DMS 273 treated with DMSO at 0.1 percent for 48 hours (cell line): Measurements from ENCODE around the gene MYO16.

Source experiments
- DNase-seq: peaks from one replicate; lab custom pipeline; 2025; lab: John Stamatoyannopoulos, UW

The MYO16 gene

DNA sequence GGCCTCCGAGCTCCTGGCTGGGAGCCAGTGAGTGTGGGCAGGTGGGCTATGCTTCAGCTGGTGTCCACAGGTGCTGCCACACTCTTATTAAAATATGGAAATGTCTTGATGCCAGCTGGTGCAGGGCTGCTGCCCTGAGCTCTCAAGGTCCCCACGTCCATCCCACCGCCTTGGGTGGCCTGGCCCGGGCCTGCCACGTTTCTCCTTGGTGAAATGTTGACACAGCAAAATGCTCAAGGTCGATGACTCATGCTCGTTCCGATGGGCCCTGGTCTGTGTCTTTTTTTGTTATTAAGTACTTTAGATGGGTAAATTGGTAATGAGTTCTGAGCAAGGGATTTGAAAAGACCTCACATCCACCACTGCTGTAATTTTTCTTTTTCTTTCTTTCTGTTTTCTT is 524.7 kb downstream of the MYO16 start:
- no peak for DNase-seq

DNA sequence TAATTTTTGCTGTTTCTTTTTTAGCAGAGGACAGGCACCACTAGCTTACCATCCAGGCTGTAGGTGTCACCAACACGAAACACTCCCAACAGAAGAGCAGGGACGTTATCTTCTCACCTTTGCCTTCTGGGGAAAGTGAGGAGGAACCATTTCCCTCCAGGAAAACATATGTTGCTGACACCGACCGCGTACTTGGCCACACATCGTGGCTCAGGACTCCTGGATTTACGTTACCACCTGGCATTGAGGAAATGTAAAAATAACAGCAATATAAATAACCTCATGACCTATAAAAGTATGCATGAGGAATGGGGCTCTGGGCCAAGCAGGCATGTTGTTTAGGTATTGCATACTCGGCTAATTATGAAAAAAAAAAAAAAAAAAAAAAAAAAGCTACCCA is 525.1 kb downstream of the MYO16 start:
- no peak for DNase-seq

DNA sequence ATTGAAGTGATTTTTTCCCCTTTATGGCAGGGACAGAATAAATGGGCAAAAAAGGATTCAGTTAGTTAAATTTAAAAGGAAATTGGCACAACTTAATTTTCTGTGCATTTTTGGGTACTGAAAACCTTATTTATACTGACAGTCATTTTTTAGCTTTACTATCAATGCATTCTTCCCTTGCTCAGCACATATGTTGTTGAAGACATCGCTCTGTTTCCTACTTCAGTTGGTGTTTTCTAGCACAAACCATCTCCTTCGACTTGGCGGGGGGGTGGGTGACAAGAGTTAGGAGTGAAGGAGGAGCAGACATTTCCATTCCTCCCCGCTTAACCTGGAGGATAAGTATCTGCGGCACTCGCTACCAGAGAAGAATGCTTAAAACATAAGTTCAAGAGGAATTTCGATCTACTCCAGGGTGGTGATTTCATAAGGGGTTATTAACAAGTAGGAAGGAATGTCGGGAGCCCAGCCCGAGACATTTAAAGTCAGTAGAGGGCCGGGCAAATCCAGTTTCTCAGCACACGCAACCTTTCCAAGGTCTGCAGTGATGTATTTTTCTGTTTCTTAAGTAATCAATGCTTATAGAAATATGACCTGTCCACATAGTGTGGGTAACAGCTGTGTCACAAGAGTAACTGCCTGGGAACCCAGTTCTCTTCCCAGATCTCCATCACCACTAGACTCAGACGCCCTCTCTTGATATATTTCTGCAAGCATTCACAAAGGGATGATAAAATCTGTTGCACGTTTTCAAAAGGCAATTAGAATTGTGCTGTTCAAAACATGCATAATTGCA is 525.8 kb downstream of the MYO16 start:
- no peak for DNase-seq

DNA sequence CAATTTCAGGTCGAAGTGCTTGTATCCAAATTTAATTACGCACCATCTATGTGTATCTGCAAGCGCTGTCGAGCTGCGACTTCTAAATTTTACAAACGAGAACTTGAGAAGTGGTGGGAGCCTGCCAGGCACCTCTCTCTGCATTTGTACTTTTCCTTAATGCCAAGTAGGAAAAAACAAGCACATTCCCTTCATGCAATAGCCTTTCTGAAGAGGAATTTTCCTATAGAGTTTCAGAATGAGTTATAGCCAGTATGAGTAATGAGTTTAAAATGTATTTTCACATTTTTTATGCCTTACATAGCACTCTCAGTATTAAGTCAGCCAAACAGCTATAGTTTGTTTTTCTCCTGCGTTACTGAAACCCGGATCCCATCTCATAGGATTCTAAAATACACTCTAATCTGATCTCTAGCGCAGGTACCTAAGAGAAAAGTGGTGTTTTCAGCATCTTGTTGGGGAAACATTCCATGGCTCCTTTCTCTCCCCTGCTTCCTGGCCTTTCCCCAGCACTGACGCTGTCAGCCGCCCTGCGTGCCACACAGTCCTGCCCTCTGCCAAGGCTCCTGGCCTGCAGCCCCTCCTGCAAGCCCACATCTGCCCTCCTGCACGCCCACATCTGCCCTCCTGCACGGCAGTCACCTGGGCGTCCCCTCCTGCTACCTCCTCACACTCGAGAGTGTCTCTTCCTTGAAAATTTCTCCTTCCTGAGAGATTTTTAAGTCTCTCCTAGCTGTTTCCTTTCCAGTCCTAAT is 526.9 kb downstream of the MYO16 start:
- no peak for DNase-seq

DNA sequence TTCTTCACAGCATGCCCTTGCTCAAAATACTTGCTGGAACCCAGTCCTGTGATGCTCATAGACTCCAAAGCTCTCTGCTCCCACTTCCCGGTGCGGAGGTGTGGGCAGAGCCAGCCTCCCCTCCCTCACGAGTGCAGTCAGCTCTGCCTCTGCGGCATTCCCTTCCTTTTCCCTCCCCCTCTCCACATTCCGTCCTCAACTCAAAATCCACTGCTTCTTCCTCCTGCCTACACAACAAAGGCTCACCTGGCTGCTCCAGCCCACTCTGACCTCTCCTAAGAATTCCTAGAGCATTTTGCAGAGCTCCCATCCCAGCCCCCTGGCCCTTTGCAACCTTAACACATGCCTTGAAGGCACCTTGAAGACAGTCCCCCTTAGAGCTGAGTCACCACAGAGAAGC is 527.9 kb downstream of the MYO16 start:
- no peak for DNase-seq

DNA sequence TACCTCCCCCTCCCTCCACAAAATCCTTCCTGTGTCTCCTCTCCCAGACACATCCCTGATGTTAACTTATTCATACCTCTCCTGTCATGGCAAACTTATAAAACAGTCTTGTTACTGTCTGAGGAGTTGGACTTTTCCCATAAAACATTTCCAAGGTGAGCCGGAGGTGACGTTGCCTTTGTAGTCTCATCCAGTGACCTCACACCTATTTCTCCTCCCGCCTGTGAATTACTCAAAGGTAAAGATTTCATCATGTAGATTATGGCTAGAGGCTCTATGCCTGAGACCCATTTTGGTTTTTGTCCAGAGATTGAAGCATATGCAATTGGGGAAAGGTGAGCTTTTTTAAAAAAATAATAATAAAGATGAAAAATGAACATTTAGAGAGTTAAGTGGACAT is 529.0 kb downstream of the MYO16 start:
- no peak for DNase-seq

DNA sequence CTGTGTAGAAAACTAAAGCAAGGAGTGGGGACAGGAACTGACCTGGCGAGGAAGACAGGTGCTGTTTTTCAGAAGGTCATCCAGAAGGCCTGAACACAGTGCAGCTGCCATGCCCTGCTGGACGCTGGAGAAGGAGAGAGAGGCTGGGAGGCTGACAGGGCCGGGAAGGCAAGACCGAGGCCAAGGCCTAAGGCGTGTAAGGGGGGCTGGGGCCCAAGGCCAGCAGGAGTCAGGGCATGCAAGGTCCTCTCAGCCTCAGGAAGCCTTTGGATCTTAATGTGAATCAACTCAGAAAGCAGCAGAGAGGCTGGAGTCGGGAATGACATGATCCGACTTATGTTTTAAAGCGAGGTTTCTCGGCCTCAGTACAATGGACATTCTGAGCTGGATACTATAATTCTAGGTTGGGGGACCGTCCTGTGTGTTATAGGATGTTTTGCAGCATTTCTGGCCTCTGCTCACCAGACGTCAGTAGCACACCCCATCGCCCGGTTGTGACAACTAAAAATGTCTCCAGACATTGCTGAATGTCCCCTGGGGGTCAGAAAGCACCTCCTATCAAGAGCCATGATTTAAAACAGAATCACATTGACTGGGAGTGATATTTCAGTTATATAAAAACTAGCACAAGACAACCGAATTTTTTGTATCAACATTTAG is 530.4 kb downstream of the MYO16 start:
- no peak for DNase-seq

DNA sequence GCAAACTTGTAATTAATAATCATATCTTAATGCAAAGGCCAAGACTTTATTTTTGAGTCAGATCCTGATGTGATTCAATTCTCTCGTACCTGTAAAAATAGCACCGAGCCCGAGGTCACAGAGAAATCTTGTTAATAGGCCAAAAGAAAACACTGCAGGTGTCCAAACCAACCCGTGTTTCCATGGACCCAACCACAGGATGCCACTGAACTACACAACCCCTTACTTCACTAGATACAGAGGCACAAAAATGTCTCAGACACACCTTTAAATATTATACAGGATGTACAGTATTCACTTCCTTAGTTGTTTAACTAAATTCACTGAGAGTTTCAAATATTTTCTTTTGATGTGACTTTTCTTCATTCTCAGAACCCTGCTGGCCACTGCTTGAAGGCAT is 530.9 kb downstream of the MYO16 start:
- DNase-seq: no peak

DNA sequence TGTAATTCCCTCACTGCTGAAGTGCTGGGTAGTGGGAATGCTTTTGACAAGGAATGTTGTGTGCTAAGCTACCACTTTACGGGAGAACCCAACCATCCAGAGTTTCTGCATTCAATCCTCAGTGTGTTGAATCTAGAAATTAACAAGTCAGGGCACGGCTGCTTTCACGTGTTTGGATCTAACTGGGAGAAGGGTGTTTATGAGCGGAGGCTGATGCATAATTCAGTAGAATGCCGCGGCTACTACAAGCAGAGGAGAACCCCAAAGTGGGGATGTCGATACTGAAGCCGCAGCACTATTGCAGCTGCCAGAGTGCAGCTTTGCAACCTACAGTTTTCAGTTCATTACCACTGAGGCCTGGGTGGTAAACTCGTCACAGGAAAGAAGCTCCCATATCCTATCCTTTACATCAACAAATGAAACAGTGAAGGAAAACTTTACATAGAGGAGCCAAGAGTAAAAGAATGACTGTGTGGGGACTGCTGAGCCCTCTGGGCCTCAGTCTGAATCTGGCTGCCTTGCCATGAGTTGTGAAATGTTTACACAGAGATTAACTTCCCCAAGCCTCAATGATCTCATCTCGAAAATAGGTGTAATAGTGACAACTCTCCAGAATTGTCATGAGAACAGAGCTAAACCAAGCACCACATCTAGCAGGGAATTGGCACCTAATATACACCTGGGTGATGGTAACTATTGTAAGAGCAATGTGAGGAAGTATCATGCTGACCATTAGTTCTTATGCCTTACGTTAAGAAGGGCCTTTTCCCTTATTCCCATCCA is 531.7 kb downstream of the MYO16 start:
- DNase-seq: no peak

DNA sequence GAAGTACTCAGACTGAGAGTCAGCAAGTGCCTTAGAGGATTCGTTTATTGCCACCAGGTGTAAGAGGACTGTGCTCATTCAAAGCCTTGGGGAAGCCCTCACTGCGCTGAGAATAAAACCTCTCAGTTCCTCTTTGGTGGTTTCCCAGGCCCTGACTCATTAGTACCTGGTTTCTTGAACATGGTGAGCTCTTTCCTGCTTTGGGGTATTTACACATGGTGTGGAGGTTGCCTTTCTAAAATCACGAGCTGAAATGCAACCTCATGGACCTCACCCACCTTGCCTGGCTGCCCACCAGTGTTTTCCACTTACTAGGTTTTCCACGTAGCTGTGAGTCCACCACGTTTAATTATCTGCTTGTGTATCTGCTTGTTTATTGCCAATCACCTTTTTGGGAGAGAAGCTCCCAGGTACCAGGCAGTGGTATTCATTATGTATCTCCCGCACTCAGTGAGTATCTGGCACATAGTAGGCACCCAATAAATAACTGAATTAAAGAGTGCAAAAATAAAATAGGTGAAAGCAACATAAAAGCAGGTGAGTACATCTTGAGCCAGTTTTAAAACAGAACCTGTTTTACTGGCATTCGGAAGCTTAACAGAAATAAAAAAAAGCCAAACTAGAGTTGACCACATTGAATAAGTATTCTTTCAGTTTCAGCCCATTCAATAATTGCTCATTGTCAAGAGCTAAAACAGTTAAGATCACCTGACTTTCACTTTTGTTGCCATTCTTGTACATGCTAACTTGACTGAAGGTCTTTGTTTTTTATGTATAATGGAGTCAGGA is 533.0 kb downstream of the MYO16 start:
- DNase-seq: no peak

DNA sequence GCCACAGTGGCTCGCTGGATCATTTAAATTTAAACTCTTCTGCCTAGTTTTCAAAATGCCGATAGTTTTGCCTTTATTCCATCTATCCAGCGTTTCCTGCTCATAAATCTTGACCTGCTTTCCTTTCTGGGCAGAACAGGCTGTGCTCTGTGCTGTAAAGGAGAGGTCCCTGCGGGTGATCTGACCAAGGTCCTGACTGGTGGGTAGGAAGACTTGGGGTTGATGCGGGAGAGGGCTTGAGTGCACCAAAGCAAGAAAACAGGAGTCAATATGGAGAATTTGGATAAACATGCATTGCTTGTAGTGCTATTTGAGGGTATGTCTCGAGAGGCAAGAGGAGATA is 533.6 kb downstream of the MYO16 start:
- no peak for DNase-seq

DNA sequence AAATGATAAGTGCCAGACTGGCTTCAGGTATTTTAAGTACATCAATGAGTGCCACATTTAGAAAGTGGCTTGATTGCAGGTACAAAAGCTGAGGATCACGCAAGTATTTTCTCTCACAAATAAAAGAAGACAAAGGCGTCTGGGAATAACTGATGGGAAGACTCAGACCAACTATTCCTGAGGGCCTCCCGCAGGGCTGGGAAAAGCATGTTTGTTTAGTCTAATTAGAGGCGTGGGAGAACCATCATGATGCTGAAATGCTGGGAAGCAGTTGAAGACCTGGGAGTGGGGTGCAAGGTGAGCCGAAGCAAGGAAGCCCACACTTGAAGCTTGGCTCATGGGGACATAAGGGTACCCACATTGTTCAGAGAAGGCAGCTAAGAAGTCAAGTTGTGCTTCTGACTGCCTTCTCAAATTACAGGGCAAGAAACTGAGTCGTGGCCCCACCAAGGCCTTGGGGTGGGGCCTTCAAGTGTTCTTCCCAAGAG is 536.0 kb downstream of the MYO16 start:
- DNase-seq: no peak

DNA sequence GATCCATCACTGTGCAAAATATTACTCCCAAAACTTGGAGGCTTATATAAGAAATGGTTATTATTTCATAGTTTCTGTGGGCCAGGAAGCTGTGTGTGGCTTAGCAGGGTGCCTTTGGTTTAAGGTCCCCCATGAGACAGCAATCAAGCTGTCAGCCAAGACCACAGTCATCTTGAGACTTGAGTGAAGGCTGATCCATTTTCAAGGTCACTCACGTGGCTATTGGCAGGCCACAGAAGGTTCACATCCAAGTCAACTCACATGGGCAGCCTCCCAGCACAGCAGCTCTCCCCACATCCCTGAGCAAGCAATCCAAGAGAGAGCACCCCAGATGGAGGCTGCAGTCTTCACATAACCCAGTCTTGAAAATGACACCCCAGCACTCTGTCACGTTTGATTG is 537.4 kb downstream of the MYO16 start:
- DNase-seq: no peak

DNA sequence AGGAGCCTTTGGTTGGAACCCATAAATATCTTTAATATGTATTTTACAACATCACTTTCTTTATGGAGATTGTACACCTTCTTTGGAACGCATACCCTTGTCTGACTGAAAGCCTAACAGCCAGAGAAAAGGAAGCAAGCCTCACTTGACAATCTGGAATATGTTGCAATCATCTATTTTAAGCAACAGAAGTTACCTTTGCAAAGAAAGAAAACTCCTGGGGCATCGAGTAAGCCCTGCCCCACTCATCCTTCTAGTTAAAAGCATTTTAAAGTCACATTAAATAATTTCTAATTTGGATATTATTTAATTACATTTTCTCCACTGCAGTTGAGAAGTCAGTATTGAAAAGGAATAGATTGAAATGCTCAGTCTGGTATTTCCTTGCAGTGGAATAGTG is 542.7 kb downstream of the MYO16 start:
- DNase-seq: no peak

DNA sequence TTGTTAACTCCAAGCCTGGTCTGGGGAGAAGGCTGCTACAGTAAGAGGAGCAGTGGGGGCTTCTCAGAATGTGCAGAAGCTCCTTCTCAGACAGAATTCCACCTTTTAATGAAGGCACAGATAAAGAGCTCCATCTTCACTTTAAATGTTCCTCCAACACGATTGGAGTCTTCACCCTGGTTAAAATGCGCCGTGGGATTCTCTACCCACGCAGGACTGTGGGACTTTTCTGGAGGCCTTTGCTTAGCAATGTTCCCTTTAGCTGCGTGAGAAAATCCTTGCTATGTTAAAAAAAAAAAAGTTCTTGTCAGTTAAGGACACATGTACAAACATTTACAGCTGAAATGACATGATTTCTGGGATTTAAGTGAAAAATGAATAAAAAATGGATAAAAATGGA is 546.3 kb downstream of the MYO16 start:
- DNase-seq: no peak

DNA sequence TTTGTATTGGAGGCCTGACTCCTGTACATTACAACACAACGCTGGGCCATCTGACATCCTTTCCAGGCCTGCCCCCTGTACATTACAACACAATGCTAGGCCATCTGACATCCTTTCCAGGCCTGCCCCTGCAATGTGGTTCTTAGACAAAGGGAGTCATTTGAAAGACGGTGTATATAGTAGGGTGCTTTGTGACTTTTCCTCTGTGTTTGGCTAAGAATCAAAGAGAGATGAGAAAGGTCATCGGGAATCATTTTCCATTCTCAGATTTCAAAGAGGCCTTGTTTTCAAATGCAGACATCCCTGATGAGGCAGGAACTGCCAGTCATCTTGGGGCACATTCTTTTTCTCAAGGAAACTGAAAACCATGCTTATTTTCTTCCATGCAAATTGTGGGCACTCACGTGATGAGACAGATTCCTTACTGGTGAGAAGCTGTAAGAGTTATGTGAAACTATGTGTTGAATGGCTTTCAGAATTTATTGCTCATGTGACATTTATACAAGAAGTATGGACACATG is 551.6 kb downstream of the MYO16 start:
- no peak for DNase-seq

DNA sequence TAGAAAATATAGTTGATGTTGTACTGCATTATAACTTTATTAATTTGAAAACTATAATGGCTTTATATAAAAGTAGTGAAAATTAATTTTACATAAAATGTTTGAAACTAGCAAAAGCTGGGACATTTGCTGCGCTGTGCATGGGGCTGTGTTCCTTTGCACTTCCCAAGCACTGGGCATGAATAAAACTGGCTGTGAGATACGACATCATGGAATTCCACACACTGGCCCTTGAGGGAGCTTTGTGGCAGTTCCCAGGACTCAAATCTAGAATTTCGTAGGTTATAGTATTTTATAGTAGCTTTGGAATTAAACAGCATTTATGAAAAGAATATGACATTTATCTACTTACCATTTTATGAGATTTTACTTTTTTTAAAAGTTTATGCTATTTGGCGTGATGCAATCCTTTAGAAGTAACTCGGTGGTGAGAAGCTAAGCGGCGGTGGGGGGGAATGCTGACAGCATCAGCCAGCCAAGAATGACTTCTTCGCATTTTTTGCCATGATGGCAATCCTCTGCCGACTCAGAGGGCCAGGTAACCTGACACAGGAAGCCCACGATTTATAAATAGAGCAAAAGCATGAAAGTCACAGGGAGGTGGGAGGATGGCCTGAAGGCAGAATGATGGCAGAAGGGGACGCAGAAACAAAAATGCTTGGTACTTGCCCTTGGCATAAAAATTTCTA is 553.5 kb downstream of the MYO16 start:
- DNase-seq: no peak

DNA sequence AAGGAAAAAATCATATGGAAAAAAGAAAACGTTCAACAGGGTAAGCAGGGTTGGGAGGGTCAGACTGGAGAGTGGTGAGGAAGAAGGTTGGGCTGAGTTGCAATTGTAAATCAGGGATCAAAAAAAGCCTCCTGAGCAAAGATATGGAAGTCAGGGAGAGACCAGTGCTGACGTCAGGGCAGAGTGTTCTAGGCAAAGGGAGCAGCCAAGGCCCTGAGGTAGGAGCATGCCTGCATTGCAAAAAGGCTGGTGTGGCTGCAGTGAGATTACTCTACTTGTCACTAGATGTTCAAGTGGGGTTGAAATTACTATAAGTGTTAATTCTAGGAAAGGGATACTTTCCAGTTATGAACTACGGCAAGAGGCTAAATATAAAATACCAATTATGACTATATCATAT is 562.0 kb downstream of the MYO16 start:
- DNase-seq: no peak

DNA sequence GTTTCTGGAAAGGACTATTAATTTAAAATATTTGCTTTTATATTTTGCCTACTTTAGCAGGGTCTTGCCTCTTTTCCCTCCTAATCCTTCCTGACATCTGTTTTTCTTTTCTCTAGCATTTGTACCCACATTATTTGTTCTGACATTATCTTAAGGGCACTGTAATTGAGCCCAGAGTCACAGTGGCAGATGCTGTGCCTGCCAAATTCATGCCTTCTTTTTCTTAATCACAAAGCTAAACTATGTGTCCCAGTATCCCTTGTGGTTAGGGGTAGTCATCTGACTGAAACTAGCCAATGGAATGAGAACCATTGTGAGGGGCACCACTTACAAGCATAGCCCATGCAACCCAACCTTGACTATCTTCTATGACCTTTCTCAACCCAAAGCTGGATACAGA is 562.9 kb downstream of the MYO16 start:
- DNase-seq: no peak

DNA sequence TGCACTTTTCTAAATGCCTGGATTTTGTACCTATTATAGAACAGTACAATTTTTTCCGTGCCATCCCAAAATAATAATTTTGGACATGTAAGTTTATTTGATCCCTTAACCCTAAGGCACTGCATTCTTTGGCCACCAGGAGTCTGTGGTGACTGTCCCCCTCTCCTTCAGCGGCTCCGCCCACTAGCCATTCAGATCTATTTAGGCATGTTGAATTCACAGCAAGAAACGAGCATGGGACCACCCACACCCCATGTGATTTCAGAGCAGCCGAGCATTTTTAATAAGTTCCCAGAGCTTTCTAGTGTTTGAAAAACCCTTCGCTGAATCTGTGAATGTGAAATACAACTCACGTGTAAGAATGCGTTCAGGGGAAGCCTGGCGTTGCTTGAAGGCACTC is 567.5 kb downstream of the MYO16 start:
- no peak for DNase-seq

DNA sequence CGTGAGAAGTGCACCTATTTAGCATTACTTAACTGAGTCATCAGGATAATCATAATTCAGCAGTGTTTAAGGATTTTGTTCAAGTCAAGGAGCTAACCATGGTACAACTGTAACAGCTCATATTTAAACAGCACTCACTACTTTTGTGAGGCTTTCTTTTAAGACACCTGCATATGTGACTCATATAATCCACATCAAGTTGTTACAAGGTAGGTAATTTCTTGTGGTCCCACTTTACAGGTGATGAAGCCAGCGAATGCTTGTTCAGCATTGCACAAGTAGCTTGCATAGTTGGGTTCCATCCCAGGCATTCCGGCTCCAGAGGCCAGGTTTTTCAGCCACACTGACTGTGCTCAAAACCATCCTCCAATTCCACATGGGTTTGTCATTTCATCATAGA is 569.2 kb downstream of the MYO16 start:
- no peak for DNase-seq
